Duodenal mucosa (tissue), 2 donors: ENCODE data around the gene SERPINB10.

ENCODE experiments used
- H3K27ac ChIP-seq: one replicate; pipeline ENCODE4 v1.7.0; 2013; ENCODE audit warnings: low read depth, low read length
- H3K27me3 ChIP-seq, 2 donors: one replicate each; pipeline ENCODE4 v1.7.0; 2013; ENCODE audit warnings: low read length in 2 of 2, control low read depth in 1 of 2; ENCODE audit not compliant: insufficient read depth in 2 of 2, control insufficient read depth in 1 of 2
- H3K36me3 ChIP-seq, 2 donors: one replicate each; pipeline ENCODE4 v1.7.0; 2013; ENCODE audit warnings: low read length in 2 of 2, control low read depth in 1 of 2; ENCODE audit not compliant: insufficient read depth in 2 of 2, control insufficient read depth in 1 of 2
- H3K4me1 ChIP-seq, 2 donors: one replicate each; pipeline ENCODE4 v1.7.0; 2013; ENCODE audit warnings: low read length in 2 of 2, control low read depth in 1 of 2; ENCODE audit not compliant: insufficient read depth in 2 of 2, control insufficient read depth in 1 of 2
- H3K4me3 ChIP-seq, 2 donors: one replicate each; pipeline ENCODE4 v1.7.0; 2013; ENCODE audit warnings: low read length in 2 of 2, low read depth in 1 of 2
- H3K9ac ChIP-seq, 2 donors: one replicate each; pipeline ENCODE4 v1.7.0; 2013; ENCODE audit warnings: low read length in 2 of 2, low read depth in 1 of 2
- H3K9me3 ChIP-seq, 2 donors: one replicate each; pipeline ENCODE4 v1.7.0; 2013; ENCODE audit warnings: low read length in 2 of 2, control low read depth in 1 of 2; ENCODE audit not compliant: control insufficient read depth in 1 of 2

Gene SERPINB10

DNA sequence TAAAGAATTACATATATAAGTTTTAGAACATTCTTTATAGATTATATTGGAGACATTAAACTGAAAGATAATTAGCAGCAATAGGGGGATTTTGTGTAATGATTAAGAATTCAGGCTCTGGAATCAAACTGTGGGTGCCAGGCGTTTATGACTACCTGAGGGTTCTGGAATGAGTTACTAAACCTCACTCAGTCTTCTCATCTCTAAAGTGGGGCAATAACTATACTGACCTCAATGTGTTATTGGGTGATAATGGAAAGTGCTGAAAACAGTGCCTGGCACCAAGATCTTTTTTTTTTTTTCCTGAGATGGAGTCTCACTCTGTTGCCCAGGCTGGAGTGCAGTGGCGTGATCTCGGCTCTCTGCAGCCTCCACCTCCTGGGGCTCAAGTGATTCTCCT, 69.3 kb downstream of the SERPINB10 start:
- Histone ChIP-seq H3K4me1 (peaks cover 13 to 20% of the 10 kb centered on the region in 2 donors), H3K27ac (no peak overlapping the region), H3K27me3 (no peaks in the 10 kb centered on the region), H3K9me3 (no peaks in the 10 kb centered on the region), H3K9ac (no peak overlapping the region), H3K4me3 (no peak overlapping the region), H3K36me3 (peaks cover 4 to 13% of the 10 kb centered on the region in 2 donors)

DNA sequence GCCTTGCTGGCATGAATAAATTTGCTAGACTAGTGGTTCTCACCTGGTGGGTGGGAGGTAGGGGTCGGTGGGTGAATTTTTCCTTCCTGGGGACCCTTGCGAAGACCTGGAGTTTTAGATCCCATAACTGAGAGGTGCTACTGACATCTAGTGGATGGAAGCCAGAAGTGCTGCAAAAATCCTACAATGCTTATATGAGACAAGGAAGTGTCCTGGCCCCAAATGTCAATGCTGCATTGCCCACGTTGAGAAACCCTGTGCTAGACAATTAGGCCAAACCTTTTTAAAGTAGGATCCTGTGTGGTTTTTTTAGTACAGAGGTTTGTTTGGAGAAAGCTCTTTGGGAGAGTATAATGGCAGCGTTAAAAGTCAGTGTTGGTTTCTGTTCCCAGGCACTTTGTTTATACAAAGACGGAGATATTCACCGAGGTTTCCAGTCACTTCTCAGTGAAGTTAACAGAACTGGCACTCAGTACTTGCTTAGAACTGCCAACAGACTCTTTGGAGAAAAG, 71.7 kb downstream of the SERPINB10 start:
- peak overlapping the region; percentile 41 to 49 for H3K4me3 ChIP-seq
- no peaks in the 10 kb centered on the region for H3K9me3 ChIP-seq
- H3K9ac ChIP-seq = peak overlapping the region in 1 of 2 donors; percentile 36
- no peaks in the 10 kb centered on the region for H3K27me3 ChIP-seq
- peaks cover 9 to 20% of the 10 kb centered on the region in 2 donors for H3K4me1 ChIP-seq
- peaks cover 6 to 23% of the 10 kb centered on the region in 2 donors for H3K36me3 ChIP-seq
- no peak overlapping the region for H3K27ac ChIP-seq

DNA sequence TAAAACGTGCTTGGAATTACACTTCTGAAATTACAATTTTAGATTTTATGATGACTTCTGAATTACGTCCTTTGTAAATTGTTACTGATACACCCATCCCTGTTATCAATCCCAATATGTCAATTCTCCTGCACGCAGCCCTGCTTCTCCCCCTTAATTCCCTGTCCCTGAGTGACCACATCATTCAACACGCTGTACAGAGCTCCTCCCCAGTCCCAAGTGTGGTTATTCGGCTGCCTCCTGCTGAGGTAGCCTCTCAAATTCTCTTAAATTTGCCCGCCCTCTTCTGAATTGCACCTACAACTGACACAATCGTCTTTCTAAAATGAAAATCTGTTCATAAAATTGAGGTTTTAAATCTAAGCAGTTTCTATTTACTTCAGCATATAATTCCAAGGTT, 72.3 kb downstream of the SERPINB10 start:
- H3K27ac ChIP-seq = no peak overlapping the region
- H3K4me1 ChIP-seq = peaks cover 3 to 14% of the 10 kb centered on the region in 2 donors
- no peaks in the 10 kb centered on the region for H3K27me3 ChIP-seq
- peak overlapping the region in 1 of 2 donors; percentile 36 for H3K9ac ChIP-seq
- H3K9me3 ChIP-seq = no peaks in the 10 kb centered on the region
- peaks cover 6 to 23% of the 10 kb centered on the region in 2 donors for H3K36me3 ChIP-seq
- H3K4me3 ChIP-seq = peak overlapping the region in 1 of 2 donors; percentile 49

DNA sequence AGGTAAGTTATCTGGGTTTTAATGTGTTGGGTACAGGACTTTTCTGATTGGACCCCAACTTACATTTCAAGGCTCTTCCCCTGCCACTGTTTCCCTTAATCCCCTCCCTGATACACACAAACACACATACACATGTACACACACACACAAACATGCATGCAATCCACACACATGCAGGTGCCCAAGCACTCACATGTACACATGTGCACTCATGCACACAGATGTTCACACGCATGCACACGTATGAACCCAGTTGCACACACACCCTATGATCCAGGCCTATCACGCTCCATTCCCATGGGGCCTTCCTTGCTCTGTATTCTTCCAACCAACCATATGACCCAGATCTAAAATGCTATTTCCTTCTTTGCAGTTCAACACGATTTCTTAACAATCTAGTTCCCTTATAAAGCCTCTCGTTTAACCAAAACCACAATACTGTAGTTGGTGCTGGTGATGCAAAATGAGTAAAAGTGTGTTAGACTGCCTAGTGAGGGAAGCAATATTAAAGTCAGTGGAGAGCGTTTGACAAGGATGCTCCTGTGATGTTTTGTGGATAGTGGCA, 73.2 kb downstream of the SERPINB10 start:
- Histone ChIP-seq H3K4me3 (no peak overlapping the region), H3K9me3 (no peaks in the 10 kb centered on the region), H3K9ac (no peak overlapping the region), H3K27ac (no peak overlapping the region), H3K27me3 (no peaks in the 10 kb centered on the region), H3K36me3 (peaks cover 6 to 23% of the 10 kb centered on the region in 2 donors), H3K4me1 (peaks cover 0 to 13% of the 10 kb centered on the region in 2 donors)

DNA sequence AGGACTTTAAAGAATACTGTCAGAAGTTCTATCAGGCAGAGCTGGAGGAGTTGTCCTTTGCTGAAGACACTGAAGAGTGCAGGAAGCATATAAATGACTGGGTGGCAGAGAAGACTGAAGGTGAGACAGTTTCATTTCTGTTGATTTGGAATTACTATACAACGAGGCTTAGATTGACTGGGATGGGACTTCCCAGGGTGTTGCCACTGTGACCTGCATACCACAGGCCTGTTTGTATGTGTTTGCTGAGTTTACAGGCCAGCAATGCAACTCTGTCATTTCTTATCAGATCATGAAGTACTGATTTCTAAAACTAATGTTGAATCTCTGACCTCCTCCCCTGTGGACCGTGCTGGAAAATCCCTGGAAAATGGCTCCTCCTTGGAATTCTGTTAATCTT, 74.0 kb downstream of the SERPINB10 start:
- Histone ChIP-seq H3K9ac (no peak overlapping the region), H3K4me1 (peaks cover 0 to 13% of the 10 kb centered on the region in 2 donors), H3K27me3 (no peaks in the 10 kb centered on the region), H3K9me3 (no peaks in the 10 kb centered on the region), H3K4me3 (no peak overlapping the region), H3K27ac (no peak overlapping the region), H3K36me3 (peaks cover 6 to 23% of the 10 kb centered on the region in 2 donors)

DNA sequence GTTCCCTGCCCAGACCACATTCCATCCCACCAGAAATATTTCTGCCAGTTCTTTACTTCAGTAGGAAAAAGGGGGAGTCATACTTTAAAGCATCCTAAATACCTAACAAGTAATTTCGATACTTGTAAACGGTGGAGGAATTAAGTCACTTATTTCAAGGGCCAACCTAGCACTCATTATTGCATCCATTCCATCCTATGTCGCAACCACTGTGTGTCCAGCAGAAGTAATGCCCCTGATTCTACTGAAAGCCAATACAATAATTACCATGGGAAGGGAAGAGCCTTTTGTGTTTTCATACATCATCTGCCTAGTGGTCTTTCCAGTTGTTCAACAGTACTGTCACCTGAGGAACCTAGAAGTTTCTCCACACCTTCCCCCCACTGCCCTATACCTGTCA, 74.6 kb downstream of the SERPINB10 start:
- Histone ChIP-seq H3K9ac (no peak overlapping the region), H3K27me3 (no peaks in the 10 kb centered on the region), H3K4me1 (peaks cover 0 to 13% of the 10 kb centered on the region in 2 donors), H3K27ac (no peak overlapping the region), H3K4me3 (no peak overlapping the region), H3K9me3 (no peaks in the 10 kb centered on the region), H3K36me3 (peaks cover 6 to 29% of the 10 kb centered on the region in 2 donors)
